HG02763 (cell line): ENCODE results near the gene OR2A5.
"Not testable (repeated sequence)": the region's sequence is repeated elsewhere in the genome, so short reads cannot be mapped to it uniquely, and the experiment has no call there.

Experiments used
- ATAC-seq: cut with Tn5 transposase; IDR thresholded peaks from one replicate; pipeline ENCODE4 v1.9.1; 2021; ENCODE audit warnings: mild to moderate bottlenecking, moderate library complexity; ENCODE audit not compliant: unreplicated experiment

OR2A5 gene

GRCh38 chr7:144032985-144033709 is 15.6 kb upstream of the OR2A5 start:
- no peak for ATAC-seq

GRCh38 chr7:144035385-144035784 is 13.4 kb upstream of the OR2A5 start:
- ATAC-seq, result no peak

- no peak for ATAC-seq
Observed at GRCh38 chr7:144036302-144036885, 12.4 kb upstream of the OR2A5 start.

GRCh38 chr7:144037414-144038035 is 11.2 kb upstream of the OR2A5 start:
- ATAC-seq, result no peak

GRCh38 chr7:144038887-144039286 is 9.9 kb upstream of the OR2A5 start:
- no peak for ATAC-seq

GRCh38 chr7:144049491-144049890 is 743 bp downstream of the OR2A5 start:
- ATAC-seq, result no peak

- no peak for ATAC-seq
Observed at GRCh38 chr7:144050093-144050492, 1.3 kb downstream of the OR2A5 start.

- ATAC-seq, result not testable (repeated sequence)
Observed at GRCh38 chr7:144050884-144051283, 2.1 kb downstream of the OR2A5 start.

- ATAC-seq, result no peak
Observed at GRCh38 chr7:144057954-144058353, 9.2 kb downstream of the OR2A5 start.

GRCh38 chr7:144063710-144064109 is 15.0 kb downstream of the OR2A5 start:
- ATAC-seq, result no peak

GRCh38 chr7:144069511-144069910 is 20.8 kb downstream of the OR2A5 start, which contains the start of gene OR2A25:
TSS of gene OR2A25 (plus strand) at chr7:144069811. CDS start at chr7:144074220, 4,409 bp downstream.
- ATAC-seq, result no peak

- ATAC-seq, result no peak
Observed at GRCh38 chr7:144069953-144070352, 21.2 kb downstream of the OR2A5 start.

GRCh38 chr7:144074374-144074773 is 25.6 kb downstream of the OR2A5 start:
- no peak for ATAC-seq

- no peak for ATAC-seq
Observed at GRCh38 chr7:144085978-144086377, 37.2 kb downstream of the OR2A5 start, which contains the start of gene OR2A12. TSS of gene OR2A12 (plus strand) at chr7:144086278. CDS start at chr7:144095108, 8,830 bp downstream.

GRCh38 chr7:144086730-144087129 is 38.0 kb downstream of the OR2A5 start:
- ATAC-seq, result no peak

GRCh38 chr7:144087230-144087629 is 38.5 kb downstream of the OR2A5 start:
- ATAC-seq, result no peak

GRCh38 chr7:144090667-144091066 is 41.9 kb downstream of the OR2A5 start:
- no peak for ATAC-seq

- no peak for ATAC-seq
Observed at GRCh38 chr7:144098776-144099175, 50.0 kb downstream of the OR2A5 start.

GRCh38 chr7:144100607-144101006 is 51.9 kb downstream of the OR2A5 start:
- ATAC-seq, result no peak

- no peak for ATAC-seq
Observed at GRCh38 chr7:144102041-144102440, 53.3 kb downstream of the OR2A5 start.

GRCh38 chr7:144105211-144105610 is 56.5 kb downstream of the OR2A5 start:
- ATAC-seq, result no peak
